ENCODE results near the gene LILRB2. TPM values are rescaled to one million over a fixed set of nuclear protein-coding genes. Genes with fewer than 3 reads are reported as not detected.
"Not testable (repeated sequence)": the region's sequence is repeated elsewhere in the genome, so short reads cannot be mapped to it uniquely, and the experiment has no call there.

Gene LILRB2
- total RNA-seq, 1 donor from 2014 or later: not detected

- intact Hi-C loops (cut with micrococcal nuclease): no loop called here
Measured at GRCh38 chr19:54307389-54308020, 26.6 kb upstream of the LILRB2 start.

GRCh38 chr19:54305141-54305540, 24.2 kb upstream of the LILRB2 start:
- intact Hi-C loops (cut with micrococcal nuclease): no loop called here

GRCh38 chr19:54302257-54302656, 21.3 kb upstream of the LILRB2 start:
- intact Hi-C loops (cut with micrococcal nuclease): no loop called here

DNA sequence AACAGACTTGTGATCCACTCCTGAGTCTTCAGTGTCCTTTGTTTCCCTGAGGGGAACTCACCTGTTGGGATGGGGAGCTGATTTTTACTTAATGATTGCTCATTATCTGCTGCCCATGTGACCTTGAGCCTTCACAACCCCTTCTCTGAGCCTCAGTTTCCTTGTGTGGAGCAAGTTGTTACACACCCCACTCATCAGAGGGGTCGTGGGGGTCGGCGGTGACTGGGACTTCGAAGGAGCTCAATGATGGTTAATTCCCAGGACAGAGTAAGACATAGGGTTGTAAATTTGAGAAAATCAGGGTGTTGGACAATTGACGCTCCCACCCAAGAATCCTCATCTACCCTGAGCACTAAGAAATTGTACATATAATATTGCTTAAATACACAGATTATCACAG, 18.6 kb upstream of the LILRB2 start:
- intact Hi-C loops (cut with micrococcal nuclease): loop anchor here (5.0 kb wide), 1 partner anchor 333 kb away; the partner anchor contains the start of gene LILRB1

GRCh38 chr19:54299126-54299498, 18.2 kb upstream of the LILRB2 start:
- intact Hi-C loops (cut with micrococcal nuclease): loop anchor here (5.0 kb wide), 1 partner anchor 333 kb away; the partner anchor contains the start of gene LILRB1

DNA sequence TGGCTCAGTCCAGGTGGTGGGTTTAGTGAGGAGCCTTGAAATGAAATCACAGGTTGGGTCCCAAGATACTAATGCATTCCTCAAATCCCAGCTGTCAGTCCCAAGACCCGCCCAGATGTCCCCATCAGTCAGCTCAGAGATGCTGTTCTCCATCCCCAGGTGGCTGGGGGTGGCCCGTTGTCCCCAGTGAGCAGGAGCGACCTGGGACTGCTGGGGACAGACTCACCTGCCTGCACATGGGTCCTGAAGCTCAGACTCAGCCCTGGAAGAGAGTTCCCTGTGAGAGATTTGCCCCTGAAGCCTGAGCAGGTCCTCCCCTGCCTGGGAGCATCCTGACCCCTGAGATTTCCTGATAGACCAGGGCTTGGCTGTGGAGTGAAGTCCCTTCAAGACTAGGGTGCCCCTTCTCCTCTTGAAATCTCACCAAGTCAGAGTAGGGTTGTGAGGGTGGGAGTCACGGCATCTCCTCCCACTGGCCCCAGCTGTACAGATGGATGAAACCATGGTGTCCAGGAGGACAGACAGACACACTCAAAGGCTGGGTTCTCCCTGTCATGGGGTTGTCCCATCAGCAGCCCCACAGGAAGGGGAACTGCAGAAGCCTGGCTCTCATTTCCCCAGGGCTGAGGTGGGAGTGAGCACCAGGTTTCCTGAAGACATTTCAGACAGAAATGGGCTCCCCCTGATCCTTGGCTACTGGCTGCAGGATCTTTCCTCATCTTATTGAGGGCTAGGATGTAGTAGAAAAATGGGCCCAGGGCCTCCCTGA, 17.6 kb upstream of the LILRB2 start:
- intact Hi-C loops (cut with micrococcal nuclease): loop anchor here (5.0 kb wide), 1 partner anchor 334 kb away; the partner anchor contains the start of gene LILRB1

- intact Hi-C loops (cut with micrococcal nuclease): loop anchor here (5.0 kb wide), 1 partner anchor 334 kb away; the partner anchor contains the start of gene LILRB1
Measured at GRCh38 chr19:54297759-54298305, 16.9 kb upstream of the LILRB2 start.

DNA sequence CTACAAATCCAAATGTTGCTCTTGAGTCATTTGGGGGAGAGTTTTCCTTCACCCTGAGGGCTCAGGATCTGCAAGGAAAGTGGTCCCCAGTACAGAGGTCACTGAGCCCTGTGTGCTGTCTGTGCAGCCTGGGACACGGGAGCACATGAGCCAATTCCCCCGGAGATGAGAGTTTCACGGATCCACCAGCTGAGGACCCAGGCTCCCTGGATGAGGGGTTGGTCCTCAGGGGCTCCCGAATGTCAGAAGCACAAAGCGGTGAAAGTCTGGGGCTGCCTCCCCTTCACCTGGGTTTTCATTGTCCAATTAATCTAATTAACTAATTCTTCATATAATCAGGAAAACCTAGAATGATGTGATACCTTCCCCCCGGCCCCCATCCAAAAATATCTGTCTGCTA, 13.6 kb upstream of the LILRB2 start:
- intact Hi-C loops (cut with micrococcal nuclease): no loop called here

GRCh38 chr19:54289160-54289559, 8.2 kb upstream of the LILRB2 start:
- intact Hi-C loops (cut with micrococcal nuclease): not testable (repeated sequence)

DNA sequence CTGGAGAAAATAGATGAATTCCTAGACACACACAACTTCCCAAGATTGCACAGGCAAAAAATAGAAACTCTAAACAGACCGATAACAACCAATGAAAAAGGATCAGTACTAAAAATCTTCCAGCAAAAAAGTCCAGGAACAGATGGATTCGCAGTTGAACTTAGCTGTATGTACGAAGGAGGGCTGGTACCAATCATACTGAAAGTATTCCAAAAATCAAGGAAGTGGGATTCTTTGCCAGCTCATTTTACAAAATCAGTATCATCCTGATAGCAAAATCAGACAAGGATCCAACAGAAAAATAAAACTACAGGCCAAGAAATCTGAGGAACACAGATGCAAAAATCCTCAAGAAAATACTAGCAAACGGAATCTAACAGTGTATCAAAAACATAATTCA, 6.5 kb upstream of the LILRB2 start:
- intact Hi-C loops (cut with micrococcal nuclease): no loop called here

DNA sequence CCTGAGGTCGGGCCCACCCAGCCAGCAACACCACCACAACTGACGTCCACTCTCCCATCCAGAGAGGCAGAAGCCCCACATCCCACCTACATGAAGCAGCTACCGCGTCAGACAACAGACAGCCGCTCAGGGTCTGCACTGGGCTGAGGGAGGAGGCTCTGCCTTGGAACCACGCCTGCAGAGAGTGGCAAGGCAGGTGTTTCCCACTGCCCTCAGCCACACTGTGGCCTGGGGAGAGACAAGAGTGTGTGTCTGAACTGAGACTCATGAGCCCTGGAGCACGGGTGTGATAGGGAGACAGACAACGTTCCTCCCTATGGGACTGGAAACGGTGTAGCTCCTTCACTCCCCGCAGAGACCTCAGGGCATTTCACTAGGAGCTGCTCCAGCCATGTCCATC, 5.4 kb upstream of the LILRB2 start:
- intact Hi-C loops (cut with micrococcal nuclease): not testable (repeated sequence)

DNA sequence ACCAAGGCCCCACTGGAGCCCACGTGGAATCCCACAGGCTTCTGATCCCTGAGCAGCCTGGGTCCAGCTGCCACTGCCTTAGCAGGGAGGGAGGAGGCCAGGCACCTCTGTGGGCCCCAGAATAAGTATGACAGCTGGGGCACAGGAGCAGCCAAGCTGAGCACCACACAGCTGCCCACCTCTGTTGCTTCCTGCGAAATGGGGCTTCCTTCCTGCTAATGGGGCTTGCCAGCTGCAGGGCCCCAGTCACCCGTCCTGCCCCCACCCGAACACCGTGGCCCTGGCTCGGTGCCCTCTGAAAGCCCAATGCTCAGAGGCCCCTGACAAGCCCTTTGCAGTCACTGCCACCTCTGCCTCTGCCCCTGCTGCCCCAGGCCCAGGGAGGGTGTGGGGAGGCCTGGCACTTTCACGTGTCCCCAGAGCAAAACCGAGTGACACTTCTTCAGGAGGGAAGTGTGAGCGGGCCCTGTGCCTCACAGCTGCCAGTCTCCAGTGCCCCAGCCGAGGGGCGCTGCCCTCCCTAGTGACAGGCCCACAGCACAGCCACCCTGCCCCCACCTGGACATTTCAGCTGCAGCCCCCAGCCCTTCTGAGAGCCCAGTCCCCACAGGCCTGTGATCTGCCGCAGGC, 4.6 kb upstream of the LILRB2 start:
- intact Hi-C loops (cut with micrococcal nuclease): not testable (repeated sequence)

GRCh38 chr19:54282686-54283470, 2.0 kb upstream of the LILRB2 start:
- intact Hi-C loops (cut with micrococcal nuclease): no loop called here

DNA sequence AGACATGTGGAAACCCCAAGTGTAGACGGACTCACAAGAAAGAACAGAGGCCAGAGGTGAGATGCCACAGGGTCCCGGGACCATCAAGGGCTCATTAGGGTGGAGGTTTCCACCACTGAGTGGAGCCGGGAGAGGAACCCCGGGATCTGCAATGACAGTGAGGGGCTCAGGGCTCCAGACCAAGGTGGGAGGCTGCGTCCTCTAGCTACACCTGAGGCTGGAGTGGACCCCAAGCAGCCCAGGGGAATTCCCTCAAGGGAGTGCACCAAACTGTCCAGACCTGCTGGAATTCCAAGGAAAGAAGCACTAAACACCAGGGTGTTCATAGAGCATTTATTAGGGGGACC, 792 bp upstream of the LILRB2 start:
- intact Hi-C loops (cut with micrococcal nuclease): not testable (repeated sequence)

DNA sequence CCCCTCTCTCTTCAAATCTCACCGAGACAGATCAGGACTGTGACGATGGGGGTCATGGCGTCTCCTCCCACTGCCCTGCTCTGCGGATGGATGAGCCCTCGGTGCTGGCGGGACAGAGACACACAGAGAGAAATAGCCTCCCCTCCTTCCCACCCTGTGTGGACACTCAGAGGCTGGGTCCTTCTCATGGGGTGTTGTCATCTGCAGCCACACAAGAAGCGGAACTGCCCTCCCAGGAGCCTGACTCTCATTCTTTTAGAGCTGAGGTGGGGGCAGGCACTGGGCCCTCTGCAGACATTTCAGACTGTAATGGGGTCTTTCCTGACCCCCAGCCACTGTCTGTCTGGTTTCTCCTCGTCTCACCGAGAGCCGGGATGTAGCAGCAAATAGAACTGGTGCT, 469 bp downstream of the LILRB2 start:
- intact Hi-C loops (cut with micrococcal nuclease): not testable (repeated sequence)

- intact Hi-C loops (cut with micrococcal nuclease): not testable (repeated sequence)
Measured at GRCh38 chr19:54280025-54280424, 885 bp downstream of the LILRB2 start.

DNA sequence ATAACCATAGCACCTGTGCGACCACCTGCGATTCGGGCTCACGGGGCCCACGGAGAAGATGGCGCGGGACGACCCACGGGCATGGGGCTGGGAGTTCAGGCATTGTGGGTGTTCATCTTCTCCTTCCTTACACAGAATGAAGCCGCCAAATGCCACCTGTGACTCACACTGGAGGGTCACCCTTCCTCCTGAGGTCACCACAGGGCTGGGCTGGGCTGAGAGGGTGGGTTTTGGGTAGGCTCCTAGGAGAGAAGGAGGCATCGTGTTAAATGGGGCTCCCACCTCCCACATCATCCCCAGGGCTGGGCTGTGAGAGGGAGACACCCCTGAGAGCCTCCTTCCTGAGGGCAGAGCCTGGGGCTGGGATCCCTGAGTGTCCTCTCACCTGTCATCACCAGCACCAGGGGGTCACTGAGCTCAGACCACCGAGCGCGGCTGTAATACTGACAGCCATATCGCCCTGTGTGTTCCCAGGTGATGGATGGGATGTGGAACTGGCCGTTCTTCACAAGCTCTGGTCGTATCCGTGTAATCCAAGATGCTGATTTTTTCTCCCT, 1.4 kb downstream of the LILRB2 start:
- intact Hi-C loops (cut with micrococcal nuclease): no loop called here

- intact Hi-C loops (cut with micrococcal nuclease): not testable (repeated sequence)
Measured at GRCh38 chr19:54278571-54279195, 2.2 kb downstream of the LILRB2 start.

GRCh38 chr19:54278056-54278455, 2.9 kb downstream of the LILRB2 start:
- intact Hi-C loops (cut with micrococcal nuclease): not testable (repeated sequence)

DNA sequence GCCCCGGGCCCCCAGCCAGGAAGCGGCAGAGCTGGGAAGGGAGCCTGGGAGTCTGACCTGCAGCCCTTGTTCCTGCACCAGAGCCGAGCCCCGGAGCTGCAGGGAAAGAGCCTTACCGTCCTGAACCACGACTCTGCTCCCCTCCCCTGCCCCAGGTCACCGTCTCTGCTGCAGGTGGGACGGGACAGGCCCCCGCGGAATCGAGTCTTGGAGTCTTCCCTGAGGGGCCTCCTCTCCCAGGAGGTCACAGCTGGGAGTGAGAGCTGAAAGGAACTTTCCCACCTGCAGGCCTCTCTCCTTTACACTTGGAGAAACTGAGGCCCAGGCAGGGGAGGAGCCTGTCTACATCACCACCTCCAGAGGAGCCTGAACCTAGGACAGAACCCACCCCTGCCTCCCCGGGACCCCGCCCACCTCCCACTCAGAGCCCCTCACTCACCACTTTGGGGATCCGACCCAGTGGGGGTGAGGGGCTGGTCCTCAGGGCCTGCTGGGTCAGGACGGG, 3.7 kb downstream of the LILRB2 start:
- intact Hi-C loops (cut with micrococcal nuclease): not testable (repeated sequence)
